HepG2 (cell line): ENCODE data around the gene FDXR. TPM values are rescaled to one million over a fixed set of nuclear protein-coding genes. Genes with fewer than 3 reads are reported as not detected.
A peak's percentile ranks its signal among the peaks of the same experiment; 100 is the strongest.

Source experiments
- ATAC-seq: fragments of 200-7000 bp; cut with Tn5 transposase; 3 replicates; pipeline ENCODE4 v1.9.1; 2020; ENCODE audit warnings: mild to moderate bottlenecking, moderate library complexity
- BruUV-seq: library from RNA; stranded (reverse); fragments of 400-500 nt; replicated peaks from 2 replicates; lab custom pipeline; 2021; lab: Mats Ljungman, UMichigan
- CTCF ChIA-PET: fragments of 300-600 bp; formaldehyde crosslinking; extraction: SDS; loops from one replicate; lab custom pipeline; 2021; ENCODE audit warnings: low total read pairs, inconsistent platforms, low intra/inter-chr PET ratio; lab: Yijun Ruan, JAX
- POLR2A ChIA-PET: fragments of 350-600 bp; sonication (Branson Sonifier 250); formaldehyde crosslinking; loops from one replicate; lab custom pipeline; 2020; ENCODE audit warnings: antibody characterized with exemption, inconsistent platforms; lab: Yijun Ruan, JAX
- DNase-seq: peaks from one replicate; pipeline ENCODE4 v3.0.0-alpha.2; 2015; ENCODE audit warnings: low spot score
- FAIRE-seq: peaks from 3 replicates; lab custom pipeline; 2011; peaks lifted over from hg19 to GRCh38; lab: Jason Lieb, UNC
- H2AFZ ChIP-seq: one replicate; pipeline ENCODE4 v1.6.1; 2011; ENCODE audit warnings: low read length, inconsistent platforms
- H3K27ac ChIP-seq: fragments of 300-600 bp; 3 replicates; pipeline ENCODE4 v1.8.0; 2011; ENCODE audit warnings: mixed run types, mild to moderate bottlenecking, mixed read lengths, low read length, inconsistent platforms; ENCODE audit not compliant: insufficient read depth; ENCODE audit errors: extremely low read length
- H3K27me3 ChIP-seq, 2 experiments: fragments of 200-600 bp in 1 of 2; 2 replicates in 1 of 2; 3 replicates in 1 of 2; pipeline versions ENCODE4 v1.6.0 to v1.8.0; 2011; ENCODE audit warnings: low read length in 2 of 2, mild to moderate bottlenecking in 2 of 2, moderate library complexity in 2 of 2, inconsistent platforms in 1 of 2; ENCODE audit not compliant: insufficient read depth in 2 of 2, control insufficient read depth in 1 of 2
- H3K36me3 ChIP-seq, 2 experiments: fragments of 200-600 bp in 1 of 2; replicated peaks in 1 of 2; 2 replicates in 1 of 2; 3 replicates in 1 of 2; pipeline versions ENCODE4 v1.5.1 to v1.8.0; 2011; ENCODE audit warnings: low read length in 2 of 2, inconsistent platforms in 1 of 2; ENCODE audit not compliant: insufficient read depth in 2 of 2, control insufficient read depth in 1 of 2
- H3K4me1 ChIP-seq: 2 replicates; pipeline ENCODE4 v1.5.1; 2012; ENCODE audit warnings: low read length, inconsistent platforms; ENCODE audit not compliant: insufficient read depth
- H3K4me2 ChIP-seq: 2 replicates; pipeline ENCODE4 v1.6.0; 2011; ENCODE audit warnings: low read depth, low read length, inconsistent platforms
- H3K4me3 ChIP-seq, 3 experiments: fragments of 200-600 bp in 1 of 3; sonication (generic), shearing (Covaris generic) in 1 of 3; replicated peaks in 1 of 3; 2 replicates each; pipeline ENCODE4 v1.5.1; 2011 to 2016; ENCODE audit warnings: low read length in 3 of 3, inconsistent platforms in 2 of 3, low read depth in 2 of 3, mild to moderate bottlenecking in 2 of 3, control low read depth in 1 of 3, mixed read lengths in 1 of 3; ENCODE audit not compliant: insufficient read depth in 1 of 3
- H3K79me2 ChIP-seq: one replicate; pipeline ENCODE4 v1.6.1; 2011; ENCODE audit warnings: low read length, inconsistent platforms; ENCODE audit not compliant: insufficient read depth
- H3K9ac ChIP-seq: 2 replicates; pipeline ENCODE4 v1.6.0; 2011; ENCODE audit warnings: mild to moderate bottlenecking, low read depth, low read length, inconsistent platforms; ENCODE audit not compliant: insufficient read depth
- H3K9me3 ChIP-seq: 2 replicates; pipeline ENCODE4 v1.5.1; 2012; ENCODE audit warnings: mild to moderate bottlenecking, low read length
- H4K20me1 ChIP-seq: 2 replicates; pipeline ENCODE4 v1.6.0; 2011; ENCODE audit warnings: inconsistent platforms, mild to moderate bottlenecking, low read length, moderate library complexity; ENCODE audit not compliant: insufficient read depth
- ARID2 ChIP-seq: sonication (generic); formaldehyde crosslinking; IDR thresholded peaks from 2 replicates; pipeline ENCODE4 v1.8.1; 2022; ENCODE audit warnings: mild to moderate bottlenecking, missing genetic modification reagents, borderline replicate concordance
- FOXJ3 ChIP-seq: sonication (generic); formaldehyde crosslinking; IDR thresholded peaks from 2 replicates; pipeline ENCODE4 v1.4.0; 2020; ENCODE audit warnings: missing genetic modification reagents, mild to moderate bottlenecking, borderline replicate concordance
- GMEB1 ChIP-seq: sonication (generic); formaldehyde crosslinking; IDR thresholded peaks from 2 replicates; pipeline ENCODE4 v1.5.1; 2020; ENCODE audit warnings: missing genetic modification reagents, mild to moderate bottlenecking, borderline replicate concordance
- KDM5A ChIP-seq: fragments of 200-600 bp; sonication (generic); IDR thresholded peaks from 2 replicates; pipeline ENCODE4 v1.7.0; 2018; ENCODE audit warnings: antibody characterized with exemption, mild to moderate bottlenecking, low read length, borderline replicate concordance
- MAX ChIP-seq: IDR thresholded peaks from 2 replicates; pipeline ENCODE4 v1.6.1; 2012; ENCODE audit warnings: inconsistent platforms
- SRSF1 ChIP-seq: fragments of 200-400 bp; formaldehyde crosslinking; optimal IDR thresholded peaks from 2 replicates; pipeline ENCODE3; 2017; ENCODE audit warnings: mild to moderate bottlenecking, low read depth, low read length, moderate library complexity
- ZBTB34 ChIP-seq: sonication (generic); formaldehyde crosslinking; IDR thresholded peaks from 2 replicates; pipeline ENCODE4 v1.8.0; 2022; ENCODE audit warnings: mild to moderate bottlenecking, missing genetic modification reagents
- ZHX2 ChIP-seq, 2 experiments: sonication (generic) in 1 of 2; formaldehyde crosslinking in 1 of 2; IDR thresholded peaks; 2 replicates each; pipeline versions ENCODE4 v1.6.1 to v1.9.0; 2014 to 2022; ENCODE audit warnings: antibody characterized with exemption in 1 of 2, borderline replicate concordance in 1 of 2, inconsistent platforms in 1 of 2, low read depth in 1 of 2, missing genetic modification reagents in 1 of 2
- ZNF281 ChIP-seq: sonication (generic); formaldehyde crosslinking; IDR thresholded peaks from 2 replicates; pipeline ENCODE4 v1.4.0; 2020; ENCODE audit warnings: missing genetic modification reagents, borderline replicate concordance
- ZNF530 ChIP-seq: sonication (generic); formaldehyde crosslinking; IDR thresholded peaks from 2 replicates; pipeline ENCODE4 v1.5.0; 2020; ENCODE audit warnings: low read depth, mild to moderate bottlenecking, missing genetic modification reagents
- ZNF564 ChIP-seq: sonication (generic); formaldehyde crosslinking; IDR thresholded peaks from 2 replicates; pipeline ENCODE4 v1.8.1; 2023; ENCODE audit warnings: mild to moderate bottlenecking, missing genetic modification reagents
- WGBS: methylation state at CpG from one replicate; pipeline ENCODE4 v1.1.6; 2017; ENCODE audit warnings: low lambda C conversion rate; 5-methylcytosine and 5-hydroxymethylcytosine counted together
- in situ Hi-C: cut with HindIII; loops from 2 replicates; pipeline ENCODE4 v1.10.0; 2017; ENCODE audit warnings: low pct_unique_long_range_greater_than_20kb; ENCODE audit not compliant: extremely low pct_ligation_motif_present
- intact Hi-C: fragments of 100-400 bp; cut with micrococcal nuclease; formaldehyde crosslinking; loops from one replicate; pipeline ENCODE4 v1.10.0; 2022; ENCODE audit not compliant: unreplicated experiment
- polyA plus RNA-seq, 8 experiments: library from polyadenylated mRNA; depleted of rRNA in 3 of 8; stranded (reverse) in 7 of 8; unstranded in 1 of 8; fragments of >200 nt; fragmentation: Illumina TruSeq in 4 of 8; extraction: Trizol in 4 of 8; gene quantifications; 2 replicates each; pipeline versions ENCODE4 v1.2.1 to v1.2.3, GENCODE V29; 2011 to 2016; ENCODE audit warnings: low read depth in 4 of 8, missing spikeins in 1 of 8, mixed read lengths in 1 of 8; ENCODE audit not compliant: insufficient read depth in 1 of 8
- total RNA-seq, 5 experiments: library from RNA; depleted of rRNA; stranded (reverse); fragments of >200 nt; fragmentation: Illumina TruSeq; extraction: Trizol; gene quantifications; 2 replicates each; pipeline ENCODE4 v1.2.3, GENCODE V29; 2016; ENCODE audit warnings: low read depth in 1 of 5

FDXR gene
- total and polyA plus RNA-seq, 2 of the 13 experiments (the other 11 are each of a cell fraction or from before 2014, with no cell fraction given): 23.4 to 116 TPM

- Histone ChIP-seq H3K4me2 (no peak overlapping the region), H3K9me3 (no peaks in the 10 kb centered on the region), H3K36me3 (no peaks in the 10 kb centered on the region), H3K79me2 (no peaks in the 10 kb centered on the region), H3K4me3 (no peak overlapping the region), H3K27me3 (peaks cover 13 to 58% of the 10 kb centered on the region in 2 experiments; a peak in 4 of 5 replicates), H3K9ac (no peak overlapping the region), H4K20me1 (no peaks in the 10 kb centered on the region), H2AFZ (no peak overlapping the region), H3K27ac (no peak overlapping the region), H3K4me1 (peaks cover 28% of the 10 kb centered on the region)
- ATAC-seq (peak; percentile 16; the same call in 2 of the 3 replicates), FAIRE-seq (no peak), DNase-seq (no peak)
- 26% methylated on average over 11 of the region's 11 CpGs for WGBS
- POLR2A ChIA-PET: interaction anchor here (2.8 kb wide), 1 partner anchor 8 kb away, joined by 17 read pairs; the partner anchor contains the start of gene FDXR
- no TSS peak for BruUV-seq
- intact Hi-C loops: no loop called here
- CTCF ChIA-PET: no interaction called here
- in situ Hi-C loops: no loop called here
- TF ChIP-seq ZNF564 (CRISPR knock-in tag): no peak
- no peak for TF ChIP-seq ARID2 (CRISPR knock-in tag)
- TF ChIP-seq ZHX2 (IDR thresholded peaks at IDR 0.05; ENCODE audit: low read depth): no peak
- no peak for TF ChIP-seq ZHX2 (CRISPR knock-in tag; IDR thresholded peaks at IDR 0.05; ENCODE audit: borderline replicate concordance)
- TF ChIP-seq SRSF1: no peak
- TF ChIP-seq KDM5A: no peak
- TF ChIP-seq GMEB1: no peak
- TF ChIP-seq FOXJ3 (CRISPR knock-in tag): no peak
- no peak for TF ChIP-seq ZNF281 (CRISPR knock-in tag)
- TF ChIP-seq ZNF530: no peak
- TF ChIP-seq ZBTB34 (CRISPR knock-in tag): no peak
- TF ChIP-seq MAX: no peak
Observed at GRCh38 chr17:74881073-74881472, 8.3 kb upstream of the FDXR start.
